PC-9 (cell line): ENCODE measurements around the gene ADGRV1. TPM values are rescaled to one million over a fixed set of nuclear protein-coding genes. Genes with fewer than 3 reads are reported as not detected.
A peak's percentile ranks its signal among the peaks of the same experiment; 100 is the strongest.

ENCODE experiments used
- BruUV-seq: library from RNA; stranded (reverse); fragments of 400-500 nt; replicated peaks from 2 replicates; lab custom pipeline; 2021; lab: Mats Ljungman, UMichigan
- CTCF ChIA-PET: fragments of 300-600 bp; sonication (Branson Sonifier 250); formaldehyde crosslinking; loops from one replicate; lab custom pipeline; 2022; ENCODE audit warnings: antibody characterized with exemption; lab: Charles Lee
- POLR2A ChIA-PET: fragments of 300-600 bp; sonication (Branson Sonifier 250); formaldehyde crosslinking; loops from one replicate; lab custom pipeline; 2022; ENCODE audit warnings: antibody characterized with exemption; ENCODE audit not compliant: unreplicated experiment; lab: Charles Lee
- DNase-seq, 2 experiments: peaks; one replicate each; pipeline versions ENCODE4 v3.0.0 to v3.0.0-alpha.2; 2015 to 2022; ENCODE audit warnings: mixed read lengths in 1 of 2
- H2AFZ ChIP-seq: fragments of 200-600 bp; sonication (generic); 2 replicates; pipeline ENCODE4 v1.8.1; 2017; ENCODE audit warnings: antibody characterized with exemption
- H3F3A ChIP-seq: fragments of 200-600 bp; sonication (generic); 2 replicates; pipeline ENCODE4 v1.8.1; 2017; ENCODE audit warnings: antibody characterized with exemption, mild to moderate bottlenecking, low read depth; ENCODE audit not compliant: insufficient read depth
- H3K27ac ChIP-seq: fragments of 200-600 bp; sonication (generic); 2 replicates; pipeline ENCODE4 v1.6.1; 2016; ENCODE audit warnings: mixed run types
- H3K27me3 ChIP-seq: fragments of 200-600 bp; sonication (generic); 2 replicates; pipeline ENCODE4 v1.6.1; 2016; ENCODE audit warnings: low read depth, mixed run types; ENCODE audit not compliant: insufficient read depth
- H3K36me3 ChIP-seq: fragments of 200-600 bp; sonication (generic); 2 replicates; pipeline ENCODE4 v1.6.1; 2016; ENCODE audit warnings: low read depth, mixed run types
- H3K4me1 ChIP-seq: fragments of 200-600 bp; sonication (generic); replicated peaks from 2 replicates; pipeline ENCODE4 v1.6.1; 2016; ENCODE audit warnings: mixed run types; ENCODE audit not compliant: insufficient read depth
- H3K4me2 ChIP-seq: fragments of 200-600 bp; sonication (generic); 2 replicates; pipeline ENCODE4 v1.6.1; 2017; ENCODE audit warnings: mixed run types
- H3K4me3 ChIP-seq: fragments of 200-600 bp; sonication (generic); 2 replicates; pipeline ENCODE4 v1.6.1; 2016; ENCODE audit warnings: mixed run types
- H3K79me2 ChIP-seq: fragments of 200-600 bp; sonication (generic); 2 replicates; pipeline ENCODE4 v1.6.1; 2017; ENCODE audit warnings: low read depth, mixed run types
- H3K9me2 ChIP-seq: fragments of 200-600 bp; sonication (generic); 2 replicates; pipeline ENCODE4 v1.8.1; 2017; ENCODE audit warnings: mild to moderate bottlenecking; ENCODE audit not compliant: insufficient read depth
- H3K9me3 ChIP-seq: fragments of 200-600 bp; sonication (generic); 2 replicates; pipeline ENCODE4 v1.8.1; 2016; ENCODE audit warnings: low read depth; ENCODE audit not compliant: insufficient read depth
- H4K20me1 ChIP-seq: fragments of 200-600 bp; sonication (generic); 2 replicates; pipeline ENCODE4 v1.8.1; 2017; ENCODE audit not compliant: insufficient read depth
- EZH2 ChIP-seq: fragments of 200-600 bp; sonication (generic); IDR thresholded peaks from 2 replicates; pipeline ENCODE4 v1.8.0; 2017; ENCODE audit warnings: antibody characterized with exemption, low read depth
- intact Hi-C: fragments of 100-400 bp; cut with micrococcal nuclease; formaldehyde crosslinking; loops from one replicate; pipeline ENCODE4 v1.10.0; 2022; ENCODE audit not compliant: unreplicated experiment
- total RNA-seq: library from RNA; stranded (reverse); gene quantifications from 2 replicates; pipeline ENCODE4 v1.2.3, GENCODE V29; 2021
- TF ChIP-seq, protein P1 (sequence below): fragments of 200-600 bp; sonication (generic); conservative IDR thresholded peaks from 2 replicates; pipeline ENCODE4 v1.6.1; 2017; ENCODE audit warnings: mixed run types, antibody characterized with exemption, mild to moderate bottlenecking, moderate library complexity

Gene ADGRV1
- total RNA-seq, 1 experiment from 2014 or later = 1.0 TPM

- DNase-seq = no peak
- no peaks in the 10 kb centered on the region for H3K36me3 ChIP-seq
- H3K79me2 ChIP-seq = no peaks in the 10 kb centered on the region
- H3K4me3 ChIP-seq = no peak overlapping the region
- H3K27me3 ChIP-seq = no peaks in the 10 kb centered on the region
- no TSS peak for BruUV-seq
- H3K27ac ChIP-seq = peak overlapping the region; percentile 52
- H3K9me3 ChIP-seq = 0 out of 2 replicates have a peak, but pooled peaks cover 2% of the 10 kb centered on the region
- no peaks in the 10 kb centered on the region for H4K20me1 ChIP-seq
- CTCF ChIA-PET = no interaction called here
- H3F3A ChIP-seq = 0 out of 2 replicates have a peak, but pooled peaks cover 4% of the 10 kb centered on the region
- peaks cover 16% of the 10 kb centered on the region for H3K4me1 ChIP-seq
- TF ChIP-seq, protein P1, sequence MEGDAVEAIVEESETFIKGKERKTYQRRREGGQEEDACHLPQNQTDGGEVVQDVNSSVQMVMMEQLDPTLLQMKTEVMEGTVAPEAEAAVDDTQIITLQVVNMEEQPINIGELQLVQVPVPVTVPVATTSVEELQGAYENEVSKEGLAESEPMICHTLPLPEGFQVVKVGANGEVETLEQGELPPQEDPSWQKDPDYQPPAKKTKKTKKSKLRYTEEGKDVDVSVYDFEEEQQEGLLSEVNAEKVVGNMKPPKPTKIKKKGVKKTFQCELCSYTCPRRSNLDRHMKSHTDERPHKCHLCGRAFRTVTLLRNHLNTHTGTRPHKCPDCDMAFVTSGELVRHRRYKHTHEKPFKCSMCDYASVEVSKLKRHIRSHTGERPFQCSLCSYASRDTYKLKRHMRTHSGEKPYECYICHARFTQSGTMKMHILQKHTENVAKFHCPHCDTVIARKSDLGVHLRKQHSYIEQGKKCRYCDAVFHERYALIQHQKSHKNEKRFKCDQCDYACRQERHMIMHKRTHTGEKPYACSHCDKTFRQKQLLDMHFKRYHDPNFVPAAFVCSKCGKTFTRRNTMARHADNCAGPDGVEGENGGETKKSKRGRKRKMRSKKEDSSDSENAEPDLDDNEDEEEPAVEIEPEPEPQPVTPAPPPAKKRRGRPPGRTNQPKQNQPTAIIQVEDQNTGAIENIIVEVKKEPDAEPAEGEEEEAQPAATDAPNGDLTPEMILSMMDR = no peak
- no peak for TF ChIP-seq EZH2
- intact Hi-C loops = loop anchor here (1.0 kb wide), 1 partner anchor 37 kb away; no protein-coding TSS in a partner anchor
- H3K4me2 ChIP-seq = peak overlapping the region; percentile 17; the same call in 1 of the 2 replicates
- H2AFZ ChIP-seq = no peak overlapping the region
- POLR2A ChIA-PET = no interaction called here
- H3K9me2 ChIP-seq = no peaks in the 10 kb centered on the region
These were observed 567.9 kb downstream of the ADGRV1 start for GRCh38 chr5:91126448-91126847.

- Histone ChIP-seq H3K4me3 (no peak overlapping the region), H4K20me1 (no peaks in the 10 kb centered on the region), H3K27ac (0 out of 2 replicates have a peak overlapping the region, but pooled peaks have one; percentile 52), H3K4me2 (no peak overlapping the region), H3K4me1 (peaks cover 16% of the 10 kb centered on the region), H2AFZ (no peak overlapping the region), H3K79me2 (no peaks in the 10 kb centered on the region), H3K27me3 (no peaks in the 10 kb centered on the region), H3F3A (0 out of 2 replicates have a peak, but pooled peaks cover 4% of the 10 kb centered on the region), H3K9me2 (no peaks in the 10 kb centered on the region), H3K9me3 (0 out of 2 replicates have a peak, but pooled peaks cover 2% of the 10 kb centered on the region), H3K36me3 (no peaks in the 10 kb centered on the region)
- CTCF ChIA-PET = no interaction called here
- intact Hi-C loops = loop anchor here (1.0 kb wide), 1 partner anchor 36 kb away; no protein-coding TSS in a partner anchor
- no peak for TF ChIP-seq EZH2
- TF ChIP-seq, protein P1 = no peak
- DNase-seq = no peak
- POLR2A ChIA-PET = no interaction called here
- no TSS peak for BruUV-seq
These were observed 568.3 kb downstream of the ADGRV1 start for GRCh38 chr5:91126888-91127287.

DNA sequence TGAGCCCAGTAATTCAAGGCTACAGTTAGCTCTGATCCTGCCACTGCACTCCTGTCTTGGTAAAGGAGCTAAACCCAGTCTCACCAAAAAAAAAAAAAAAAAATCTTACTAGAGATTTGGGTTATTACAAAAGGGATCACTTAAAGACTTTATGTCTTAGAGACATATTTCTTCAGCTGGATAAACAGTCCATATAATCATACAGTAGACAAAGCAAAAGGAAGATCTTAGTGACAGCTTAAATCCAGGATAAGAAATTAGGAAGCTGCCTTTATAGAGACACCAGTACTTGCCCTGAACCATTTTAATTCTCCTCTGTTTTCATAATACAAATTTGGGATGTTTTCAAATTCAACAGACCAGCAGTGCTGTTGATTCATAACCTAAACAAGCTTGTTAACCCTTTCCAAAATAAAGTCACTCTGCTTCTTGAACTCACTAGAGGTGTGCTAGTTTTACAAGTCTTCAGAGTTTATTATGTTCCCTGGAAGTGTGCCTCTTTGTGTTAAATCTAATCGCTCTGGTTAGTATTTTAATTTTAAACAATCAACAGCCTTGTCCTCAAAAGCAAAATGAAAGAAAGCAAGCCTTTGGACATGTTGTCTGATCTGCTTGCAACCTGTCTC lies 569.0 kb downstream of the ADGRV1 start:
- Histone ChIP-seq H3K79me2 (no peaks in the 10 kb centered on the region), H4K20me1 (no peaks in the 10 kb centered on the region), H3K36me3 (no peaks in the 10 kb centered on the region), H3K9me2 (no peaks in the 10 kb centered on the region), H3K27ac (no peak overlapping the region), H3K27me3 (no peaks in the 10 kb centered on the region), H3K4me1 (peaks cover 16% of the 10 kb centered on the region), H3K4me2 (no peak overlapping the region), H2AFZ (no peak overlapping the region), H3K9me3 (0 out of 2 replicates have a peak, but pooled peaks cover 2% of the 10 kb centered on the region), H3K4me3 (no peak overlapping the region), H3F3A (0 out of 2 replicates have a peak, but pooled peaks cover 4% of the 10 kb centered on the region)
- TF ChIP-seq EZH2 = no peak
- TF ChIP-seq, protein P1 = no peak
- intact Hi-C loops = no loop called here
- BruUV-seq = no TSS peak
- no peak for DNase-seq
- ChIA-PET CTCF (no interaction called here), POLR2A (no interaction called here)
